CD4-positive, CD25-positive, alpha-beta regulatory T cell (primary cell): Measurements from ENCODE around the gene CLDN7. TPM values are rescaled to one million over a fixed set of nuclear protein-coding genes. Genes with fewer than 3 reads are reported as not detected.

Experiments used
- ATAC-seq, 2 donors: fragments of 150-1000 bp; cut with Tn5 transposase; one replicate each; pipeline ENCODE4 v1.10.0; 2021; ENCODE audit warnings: low read depth in 2 of 2, moderate number of reproducible peaks in 2 of 2, moderate library complexity in 1 of 2
- DNase-seq, 3 donors: peaks; one replicate each; pipeline versions ENCODE4 v3.0.0 to v3.0.0-alpha.2; 2012 to 2022; ENCODE audit warnings: mixed read lengths in 1 of 3
- H3K27ac ChIP-seq: one replicate; pipeline ENCODE4 v1.7.0; 2013; ENCODE audit warnings: mild to moderate bottlenecking, low read length; ENCODE audit not compliant: insufficient read depth, poor library complexity, severe bottlenecking
- H3K27me3 ChIP-seq: one replicate; pipeline ENCODE4 v1.7.0; 2013; ENCODE audit warnings: low read length; ENCODE audit not compliant: control insufficient read depth, insufficient read depth
- H3K36me3 ChIP-seq: one replicate; pipeline ENCODE4 v1.7.0; 2013; ENCODE audit warnings: mild to moderate bottlenecking, low read length, moderate library complexity; ENCODE audit not compliant: control insufficient read depth, insufficient read depth
- H3K4me1 ChIP-seq: 2 replicates; pipeline ENCODE4 v1.7.0; 2013; ENCODE audit warnings: mild to moderate bottlenecking, low read length; ENCODE audit not compliant: insufficient read depth, control insufficient read depth, poor library complexity, severe bottlenecking
- H3K4me3 ChIP-seq: one replicate; pipeline ENCODE4 v1.7.0; 2013; ENCODE audit warnings: low read depth, mild to moderate bottlenecking, low read length, moderate library complexity
- H3K9me3 ChIP-seq, 2 experiments: 1 replicate in 1 of 2; 2 replicates in 1 of 2; pipeline ENCODE4 v1.7.0; 2013; ENCODE audit warnings: low read length in 2 of 2, mild to moderate bottlenecking in 1 of 2, moderate library complexity in 1 of 2; ENCODE audit not compliant: control insufficient read depth in 2 of 2
- H3K27ac Mint-ChIP-seq, 3 donors: one replicate each; pipeline ENCODE4 v1.8.0; 2020 to 2022; ENCODE audit warnings: mild to moderate bottlenecking in 3 of 3, mixed read lengths in 3 of 3, moderate library complexity in 2 of 3
- H3K27me3 Mint-ChIP-seq: one replicate; pipeline ENCODE4 v1.8.0; 2022; ENCODE audit warnings: mild to moderate bottlenecking, mixed read lengths
- H3K36me3 Mint-ChIP-seq: one replicate; pipeline ENCODE4 v1.8.0; 2020; ENCODE audit warnings: mixed read lengths
- H3K4me1 Mint-ChIP-seq, 4 donors: one replicate each; pipeline ENCODE4 v1.8.0; 2020 to 2022; ENCODE audit warnings: mixed read lengths in 4 of 4, mild to moderate bottlenecking in 1 of 4
- H3K4me3 Mint-ChIP-seq, 4 donors: one replicate each; pipeline ENCODE4 v1.8.0; 2020 to 2022; ENCODE audit warnings: mild to moderate bottlenecking in 4 of 4, mixed read lengths in 4 of 4, moderate library complexity in 3 of 4
- H3K9me3 Mint-ChIP-seq, 7 donors: one replicate each; pipeline ENCODE4 v1.8.0; 2020 to 2022; ENCODE audit warnings: mixed read lengths in 7 of 7, mild to moderate bottlenecking in 3 of 7, moderate library complexity in 2 of 7
- polyA plus RNA-seq, 4 donors: library from polyadenylated mRNA; unstranded; fragments of 300-500 nt; fragmentation: Illumina TruSeq; gene quantifications; one replicate each; pipeline ENCODE4 v1.2.3, GENCODE V29; 2021
- total RNA-seq: library from RNA; stranded (reverse); gene quantifications from one replicate; pipeline ENCODE4 v1.2.3, GENCODE V29; 2022

Gene CLDN7
- total RNA-seq (not detected), polyA plus RNA-seq (1 to 10 TPM in 2 of 4 donors, under 1 TPM in 2; 0.55 to 2.0 (median 1.3) TPM)

- H3K36me3 Mint-ChIP-seq: no peaks in the 10 kb centered on the region
- H3K9me3 ChIP-seq: no peaks in the 10 kb centered on the region
- peaks cover 0 to 2% (median 0%) of the 10 kb centered on the region in 7 donors for H3K9me3 Mint-ChIP-seq
- no peak within 1 kb of the TSS for H3K27ac ChIP-seq
- peaks cover 7% of the 10 kb centered on the region for H3K36me3 ChIP-seq
- peak within 1 kb of the TSS in 2 of 3 donors; percentile 26 to 42 for H3K27ac Mint-ChIP-seq
- peak within 1 kb of the TSS; percentile 69 to 90 (median 74) for H3K4me3 Mint-ChIP-seq
- peaks cover 5 to 32% (median 13%) of the 10 kb centered on the region in 4 donors for H3K4me1 Mint-ChIP-seq
- peaks cover 34% of the 10 kb centered on the region for H3K4me1 ChIP-seq
- DNase-seq: no peak
- H3K4me3 ChIP-seq: no peak within 1 kb of the TSS
- ATAC-seq: no peak
- peaks cover 33% of the 10 kb centered on the region for H3K27me3 Mint-ChIP-seq
- peaks cover 6% of the 10 kb centered on the region for H3K27me3 ChIP-seq
These were observed at the start of gene CLDN7 for GRCh38 chr17:7262192-7262934. CLDN7 (minus strand) TSS chr17:7262478; CDS start chr17:7262043, 435 bp downstream.

GRCh38 chr17:7311110-7311705 is 48.9 kb upstream of the CLDN7 start:
- H3K27ac ChIP-seq: peak overlapping the region; percentile 100
- peaks cover 39% of the 10 kb centered on the region for H3K36me3 Mint-ChIP-seq
- H3K27me3 ChIP-seq: no peaks in the 10 kb centered on the region
- peak overlapping the region in 2 of 3 donors; percentile 98 to 99 for H3K27ac Mint-ChIP-seq
- ATAC-seq (no peak), DNase-seq (no peak)
- H3K36me3 ChIP-seq: peaks cover 49% of the 10 kb centered on the region
- H3K9me3 ChIP-seq: no peaks in the 10 kb centered on the region
- peaks cover 0 to 2% (median 0%) of the 10 kb centered on the region in 7 donors for H3K9me3 Mint-ChIP-seq
- peaks cover 6% of the 10 kb centered on the region for H3K27me3 Mint-ChIP-seq
- H3K4me3 Mint-ChIP-seq: peak overlapping the region in 3 of 4 donors; percentile 39 to 98 (median 97)
- H3K4me1 ChIP-seq: peaks cover 75% of the 10 kb centered on the region
- H3K4me1 Mint-ChIP-seq: peaks cover 6 to 74% (median 38%) of the 10 kb centered on the region in 4 donors
- H3K4me3 ChIP-seq: peak overlapping the region; percentile 97

- H3K4me1 Mint-ChIP-seq: peaks cover 6 to 65% (median 38%) of the 10 kb centered on the region in 4 donors
- ATAC-seq (no peak), DNase-seq (no peak)
- H3K4me3 Mint-ChIP-seq: peak overlapping the region; percentile 89 to 98 (median 95)
- Histone ChIP-seq H3K27ac (peak overlapping the region; percentile 100), H3K4me3 (peak overlapping the region; percentile 97), H3K36me3 (peaks cover 49% of the 10 kb centered on the region), H3K27me3 (no peaks in the 10 kb centered on the region), H3K4me1 (peaks cover 68% of the 10 kb centered on the region), H3K9me3 (no peaks in the 10 kb centered on the region)
- peaks cover 6% of the 10 kb centered on the region for H3K27me3 Mint-ChIP-seq
- peaks cover 39% of the 10 kb centered on the region for H3K36me3 Mint-ChIP-seq
- H3K9me3 Mint-ChIP-seq: peaks cover 0 to 2% (median 0%) of the 10 kb centered on the region in 7 donors
- peak overlapping the region; percentile 97 to 99 (median 98) for H3K27ac Mint-ChIP-seq
These were observed 47.4 kb upstream of the CLDN7 start for GRCh38 chr17:7309628-7310027.

- peaks cover 44% of the 10 kb centered on the region for H3K36me3 ChIP-seq
- peak overlapping the region; percentile 94 to 99 (median 98) for H3K27ac Mint-ChIP-seq
- H3K4me1 ChIP-seq: peaks cover 60% of the 10 kb centered on the region
- ATAC-seq: peak; percentile 22 to 29
- H3K9me3 ChIP-seq: no peaks in the 10 kb centered on the region
- H3K9me3 Mint-ChIP-seq: peaks cover 0 to 2% (median 0%) of the 10 kb centered on the region in 7 donors
- H3K4me3 Mint-ChIP-seq: peak overlapping the region; percentile 89 to 98 (median 95)
- peaks cover 6 to 57% (median 32%) of the 10 kb centered on the region in 4 donors for H3K4me1 Mint-ChIP-seq
- peaks cover 35% of the 10 kb centered on the region for H3K36me3 Mint-ChIP-seq
- H3K27me3 Mint-ChIP-seq: peaks cover 6% of the 10 kb centered on the region
- H3K27ac ChIP-seq: peak overlapping the region; percentile 100
- H3K27me3 ChIP-seq: no peaks in the 10 kb centered on the region
- peak; percentile 85 to 95 (median 91) for DNase-seq
- peak overlapping the region; percentile 97 for H3K4me3 ChIP-seq
These were observed 46.6 kb upstream of the CLDN7 start for GRCh38 chr17:7308625-7309433.

- Histone ChIP-seq H3K27me3 (no peaks in the 10 kb centered on the region), H3K9me3 (no peaks in the 10 kb centered on the region), H3K4me1 (peaks cover 53% of the 10 kb centered on the region), H3K4me3 (peak overlapping the region; percentile 97), H3K36me3 (peaks cover 36% of the 10 kb centered on the region), H3K27ac (peak overlapping the region; percentile 100)
- ATAC-seq (no peak), DNase-seq (peak in 2 of 3 donors; percentile 56 to 61)
- peaks cover 31% of the 10 kb centered on the region for H3K36me3 Mint-ChIP-seq
- peaks cover 0 to 2% (median 0%) of the 10 kb centered on the region in 7 donors for H3K9me3 Mint-ChIP-seq
- H3K27ac Mint-ChIP-seq: peak overlapping the region; percentile 99 to 100 (median 99)
- H3K4me3 Mint-ChIP-seq: peak overlapping the region; percentile 93 to 98 (median 96)
- H3K27me3 Mint-ChIP-seq: peaks cover 6% of the 10 kb centered on the region
- H3K4me1 Mint-ChIP-seq: peaks cover 6 to 48% (median 30%) of the 10 kb centered on the region in 4 donors
These were observed 45.7 kb upstream of the CLDN7 start for GRCh38 chr17:7307686-7308624.

- Mint-ChIP-seq H3K9me3 (peaks cover 0 to 2% (median 0%) of the 10 kb centered on the region in 7 donors), H3K27me3 (peaks cover 8% of the 10 kb centered on the region), H3K36me3 (peaks cover 25% of the 10 kb centered on the region), H3K4me3 (peak within 1 kb of the TSS; percentile 93 to 98 (median 96)), H3K27ac (peak within 1 kb of the TSS; percentile 99 to 100 (median 99)), H3K4me1 (peaks cover 6 to 40% (median 27%) of the 10 kb centered on the region in 4 donors)
- DNase-seq (peak; percentile 100), ATAC-seq (peak; percentile 78 to 80)
- Histone ChIP-seq H3K4me3 (peak within 1 kb of the TSS; percentile 97), H3K27me3 (no peaks in the 10 kb centered on the region), H3K36me3 (peaks cover 28% of the 10 kb centered on the region), H3K27ac (peak within 1 kb of the TSS; percentile 100), H3K9me3 (no peaks in the 10 kb centered on the region), H3K4me1 (peaks cover 46% of the 10 kb centered on the region)
These were observed 44.8 kb upstream of the CLDN7 start, which contains the start of gene EIF5A for GRCh38 chr17:7306911-7307685. EIF5A (plus strand) TSS chr17:7307628; CDS start chr17:7309636, 2,008 bp downstream.
